Measurements from ENCODE around the gene LTBP1.
"Not testable (repeated sequence)": the region's sequence is repeated elsewhere in the genome, so short reads cannot be mapped to it uniquely, and the experiment has no call there.

LTBP1 gene

DNA sequence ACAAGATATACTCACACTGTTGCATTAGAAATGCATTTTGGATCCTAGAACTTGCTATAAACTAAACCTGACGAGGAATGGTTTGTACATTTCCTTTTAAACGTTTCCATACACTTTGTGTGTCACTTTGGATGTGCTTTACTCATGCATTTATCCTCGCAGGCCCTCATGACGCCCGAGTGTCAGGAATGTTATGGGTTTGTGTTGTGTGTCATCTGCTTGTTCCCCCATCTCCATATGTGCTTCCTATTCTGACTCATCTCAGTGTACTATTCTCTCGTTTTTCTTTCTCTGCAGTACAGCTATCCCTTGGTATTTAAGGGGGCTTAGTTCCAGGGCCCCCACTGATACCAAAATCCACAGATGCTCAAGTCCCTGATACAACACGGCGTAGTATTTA is 408.2 kb downstream of the LTBP1 start:
- DNase-seq (ENCODE audit: low read depth): no peak
- TF ChIP-seq, protein P1, sequence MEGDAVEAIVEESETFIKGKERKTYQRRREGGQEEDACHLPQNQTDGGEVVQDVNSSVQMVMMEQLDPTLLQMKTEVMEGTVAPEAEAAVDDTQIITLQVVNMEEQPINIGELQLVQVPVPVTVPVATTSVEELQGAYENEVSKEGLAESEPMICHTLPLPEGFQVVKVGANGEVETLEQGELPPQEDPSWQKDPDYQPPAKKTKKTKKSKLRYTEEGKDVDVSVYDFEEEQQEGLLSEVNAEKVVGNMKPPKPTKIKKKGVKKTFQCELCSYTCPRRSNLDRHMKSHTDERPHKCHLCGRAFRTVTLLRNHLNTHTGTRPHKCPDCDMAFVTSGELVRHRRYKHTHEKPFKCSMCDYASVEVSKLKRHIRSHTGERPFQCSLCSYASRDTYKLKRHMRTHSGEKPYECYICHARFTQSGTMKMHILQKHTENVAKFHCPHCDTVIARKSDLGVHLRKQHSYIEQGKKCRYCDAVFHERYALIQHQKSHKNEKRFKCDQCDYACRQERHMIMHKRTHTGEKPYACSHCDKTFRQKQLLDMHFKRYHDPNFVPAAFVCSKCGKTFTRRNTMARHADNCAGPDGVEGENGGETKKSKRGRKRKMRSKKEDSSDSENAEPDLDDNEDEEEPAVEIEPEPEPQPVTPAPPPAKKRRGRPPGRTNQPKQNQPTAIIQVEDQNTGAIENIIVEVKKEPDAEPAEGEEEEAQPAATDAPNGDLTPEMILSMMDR (conservative IDR thresholded peaks at IDR 0.05; ENCODE audit: low read depth, low read length): no peak
- H3K4me3 ChIP-seq (ENCODE audit: low read length): no peak overlapping the region

DNA sequence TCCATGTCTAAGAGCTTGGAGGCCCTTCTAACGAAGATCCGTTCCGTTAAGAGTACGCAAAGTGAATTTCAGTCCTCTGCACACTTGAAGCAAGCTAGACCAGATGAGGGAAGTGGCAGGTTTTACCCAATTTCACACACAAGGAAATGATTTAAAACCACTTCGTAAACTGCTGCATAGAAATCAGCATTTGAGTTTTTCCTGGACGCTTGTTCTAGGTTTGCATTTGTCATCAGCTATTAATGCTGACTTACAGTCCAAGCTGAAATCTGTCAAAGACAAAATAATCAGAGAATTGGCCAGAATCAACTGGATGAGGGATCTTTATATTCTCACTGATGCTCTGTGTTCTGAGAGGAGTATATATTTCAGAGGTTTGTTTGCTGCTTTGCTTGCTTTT is 412.1 kb downstream of the LTBP1 start:
- DNase-seq (ENCODE audit: low read depth): no peak
- no peak overlapping the region for H3K4me3 ChIP-seq (ENCODE audit: low read length)
- TF ChIP-seq, protein P1 (conservative IDR thresholded peaks at IDR 0.05; ENCODE audit: low read depth, low read length): no peak

DNA sequence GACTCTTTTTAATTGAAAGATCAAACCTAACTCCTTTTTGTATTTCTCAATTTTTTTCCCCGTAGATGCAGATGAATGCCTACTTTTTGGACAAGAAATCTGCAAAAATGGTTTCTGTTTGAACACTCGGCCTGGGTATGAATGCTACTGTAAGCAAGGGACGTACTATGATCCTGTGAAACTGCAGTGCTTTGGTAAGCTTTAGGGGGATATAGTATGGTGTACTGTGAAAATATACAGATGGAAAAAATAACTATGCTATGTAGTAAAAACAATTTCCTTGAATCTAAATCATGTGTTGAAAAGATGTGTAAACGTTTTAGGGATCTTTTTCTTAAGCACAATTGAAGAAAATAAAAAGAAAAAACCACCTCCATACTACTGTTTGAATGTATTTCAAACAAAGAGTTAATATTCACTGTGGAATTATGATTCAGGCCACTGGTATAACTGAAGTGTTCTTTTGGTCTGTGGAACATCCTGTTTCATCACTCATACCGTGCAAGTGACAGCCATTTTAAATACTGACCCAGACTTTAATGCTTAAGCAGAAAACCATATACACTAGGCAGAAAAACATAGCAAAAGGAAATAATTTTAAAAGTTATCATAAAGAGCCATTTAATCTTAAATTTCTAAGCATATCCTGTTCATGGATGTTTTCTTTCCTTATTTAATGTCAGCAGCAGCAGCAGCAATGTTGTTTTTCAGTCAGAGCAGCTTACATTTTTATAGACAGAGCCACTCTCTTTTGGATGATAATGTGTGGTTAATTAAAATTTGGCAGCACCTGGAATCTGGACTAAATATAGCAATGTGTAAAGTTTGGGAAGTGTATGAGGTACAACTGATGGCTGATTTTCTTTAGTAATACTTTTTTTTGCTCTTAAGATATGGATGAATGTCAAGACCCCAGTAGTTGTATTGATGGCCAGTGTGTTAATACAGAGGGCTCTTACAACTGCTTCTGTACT is 416.9 kb downstream of the LTBP1 start:
- TF ChIP-seq, protein P1 (conservative IDR thresholded peaks at IDR 0.05; ENCODE audit: low read depth, low read length): no peak
- no peak overlapping the region for H3K4me3 ChIP-seq (ENCODE audit: low read length)
- no peak for DNase-seq (ENCODE audit: low read depth)

DNA sequence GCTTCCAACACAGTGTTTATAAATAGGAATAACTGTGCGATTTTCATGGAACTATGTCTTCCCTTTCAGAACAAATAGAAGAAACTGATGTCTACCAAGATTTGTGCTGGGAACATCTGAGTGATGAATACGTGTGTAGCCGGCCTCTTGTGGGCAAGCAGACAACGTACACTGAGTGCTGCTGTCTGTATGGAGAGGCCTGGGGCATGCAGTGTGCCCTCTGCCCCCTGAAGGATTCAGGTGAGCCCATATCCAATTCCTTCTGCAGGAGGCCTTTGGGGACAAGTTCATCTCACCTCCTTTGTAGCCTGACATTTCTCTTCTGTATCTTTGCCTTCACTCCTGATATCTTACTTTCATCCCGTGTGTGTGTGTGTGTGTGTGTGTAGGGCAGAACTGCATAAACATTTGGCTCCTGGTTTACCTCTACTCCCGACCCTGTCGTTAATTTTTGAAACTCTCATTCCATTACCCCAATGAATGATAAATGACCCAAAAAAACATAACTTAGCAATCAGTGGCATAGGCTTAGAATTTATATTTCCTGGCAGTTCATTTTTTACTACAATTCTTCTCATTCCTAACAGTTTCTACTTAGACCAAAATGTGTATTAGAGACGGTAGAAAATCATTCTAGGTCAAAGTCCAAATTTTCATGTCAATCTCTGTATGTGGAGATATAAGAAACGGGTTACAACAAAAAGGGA is 418.7 kb downstream of the LTBP1 start:
- TF ChIP-seq, protein P1 (conservative IDR thresholded peaks at IDR 0.05; ENCODE audit: low read depth, low read length): no peak
- no peak overlapping the region for H3K4me3 ChIP-seq (ENCODE audit: low read length)
- DNase-seq (ENCODE audit: low read depth): no peak

DNA sequence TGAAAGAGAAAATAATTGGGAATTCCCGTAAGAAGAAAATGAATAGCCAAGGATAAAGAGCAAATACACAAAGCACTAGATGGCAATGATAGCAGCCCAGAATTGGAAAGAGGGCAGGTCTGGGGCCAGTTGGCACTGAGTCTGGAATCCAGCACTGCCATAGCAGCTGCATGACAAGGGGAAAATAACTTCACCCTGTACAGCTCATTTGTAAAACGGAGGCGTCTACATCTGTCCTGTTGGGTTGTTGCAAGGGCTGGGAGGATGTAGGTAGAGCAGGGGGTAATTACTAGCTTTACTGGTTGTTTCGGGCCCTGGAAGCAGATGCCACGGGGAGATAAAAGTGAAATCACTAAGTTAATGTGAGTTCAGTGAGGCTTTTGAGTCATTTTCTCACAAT is 419.7 kb downstream of the LTBP1 start:
- DNase-seq (ENCODE audit: low read depth): peak; percentile 52
- no peak overlapping the region for H3K4me3 ChIP-seq (ENCODE audit: low read length)
- TF ChIP-seq, protein P1 (conservative IDR thresholded peaks at IDR 0.05; ENCODE audit: low read depth, low read length): no peak

DNA sequence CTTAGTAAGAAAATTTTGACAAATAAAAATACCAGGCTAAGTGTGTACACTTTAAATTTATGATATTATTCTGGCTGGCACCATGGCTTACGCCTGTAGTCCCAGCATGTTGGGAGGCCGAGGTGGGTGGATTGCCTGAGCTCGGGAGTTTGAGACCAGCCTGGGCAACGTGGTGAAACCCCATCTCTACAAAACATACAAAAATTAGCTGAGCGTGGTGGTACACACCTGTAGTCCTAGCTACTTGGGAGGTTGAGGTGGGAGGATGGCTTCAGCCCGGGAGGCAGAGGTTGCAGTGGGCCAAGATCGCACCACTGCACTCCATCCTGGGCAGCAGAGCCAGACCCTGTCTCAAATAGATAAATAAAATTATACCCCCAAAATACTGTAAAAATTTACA is 421.8 kb downstream of the LTBP1 start:
- not testable (repeated sequence) for H3K4me3 ChIP-seq (ENCODE audit: low read length); DNase-seq (ENCODE audit: low read depth)

DNA sequence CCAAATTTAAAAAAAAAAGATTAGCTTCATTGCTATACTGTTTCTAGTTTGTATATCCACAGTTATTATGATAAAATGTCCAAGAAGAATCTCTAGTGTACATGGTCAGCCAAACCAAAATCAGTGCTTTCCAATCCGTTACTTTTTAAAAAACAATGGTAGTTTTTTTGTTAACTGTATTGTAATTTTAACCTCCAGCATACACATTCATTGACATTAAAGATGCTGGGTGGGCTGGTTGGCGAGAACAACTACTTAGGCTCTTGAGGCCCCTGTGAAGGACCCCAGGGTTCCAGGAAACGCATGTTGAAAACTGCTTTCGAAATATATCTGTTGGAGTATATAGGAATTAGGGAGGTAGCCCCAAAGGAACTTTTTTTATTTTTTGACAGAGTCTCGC is 422.4 kb downstream of the LTBP1 start:
- no peak for DNase-seq (ENCODE audit: low read depth)
- TF ChIP-seq, protein P1 (conservative IDR thresholded peaks at IDR 0.05; ENCODE audit: low read depth, low read length): no peak
- H3K4me3 ChIP-seq (ENCODE audit: low read length): no peak overlapping the region
